ENCODE results near the gene SYNGR3.
"Not testable (repeated sequence)": the region's sequence is repeated elsewhere in the genome, so short reads cannot be mapped to it uniquely, and the experiment has no call there.

Gene SYNGR3

GRCh38 chr16:1958715-1959268 lies 31.0 kb upstream of the SYNGR3 start:
- Histone ChIP-seq H3K36me3 (ENCODE audit: control insufficient read depth, insufficient read depth, low read length) (no peaks in the 10 kb centered on the region), H2AFZ (peak overlapping the region; percentile 92), H3K4me2 (ENCODE audit: low read length) (peak overlapping the region; percentile 74), H3K9me3 (ENCODE audit: control insufficient read depth, low read length) (no peaks in the 10 kb centered on the region), H3K4me1 (peaks cover 10% of the 10 kb centered on the region), H3K4me3 (ENCODE audit: low read depth, low read length) (peak overlapping the region; percentile 91), H3K9ac (no peak overlapping the region), H3K79me2 (no peaks in the 10 kb centered on the region), H3K27me3 (ENCODE audit: control insufficient read depth, insufficient read depth, low read length) (no peaks in the 10 kb centered on the region), H3K27ac (peak overlapping the region; percentile 75)
- no peak for TF ChIP-seq CTCF (IDR thresholded peaks at IDR 0.05)

- H3K36me3 ChIP-seq (ENCODE audit: control insufficient read depth, insufficient read depth, low read length), result no peaks in the 10 kb centered on the region
- peaks cover 10% of the 10 kb centered on the region for H3K4me1 ChIP-seq
- no peaks in the 10 kb centered on the region for H3K27me3 ChIP-seq (ENCODE audit: control insufficient read depth, insufficient read depth, low read length)
- peak within 1 kb of the TSS; percentile 91 for H3K4me3 ChIP-seq (ENCODE audit: low read depth, low read length)
- peak within 1 kb of the TSS; percentile 75 for H3K4me2 ChIP-seq (ENCODE audit: low read length)
- H3K9me3 ChIP-seq (ENCODE audit: control insufficient read depth, low read length), result no peaks in the 10 kb centered on the region
- peak within 1 kb of the TSS; percentile 64 for H3K9ac ChIP-seq
- no peaks in the 10 kb centered on the region for H3K79me2 ChIP-seq
- peak within 1 kb of the TSS; percentile 92 for H2AFZ ChIP-seq
- TF ChIP-seq CTCF (IDR thresholded peaks at IDR 0.05), result peak; percentile 82
- H3K27ac ChIP-seq, result peak within 1 kb of the TSS; percentile 75
These were observed 30.3 kb upstream of the SYNGR3 start, which contains the start of gene NDUFB10 for GRCh38 chr16:1959269-1960039. Gene NDUFB10 (plus strand): TSS chr16:1959538. CDS start chr16:1959625, 87 bp downstream.

- peak overlapping the region; percentile 91 for H3K4me3 ChIP-seq (ENCODE audit: low read depth, low read length)
These were observed 28.8 kb upstream of the SYNGR3 start for GRCh38 chr16:1960665-1961630.

GRCh38 chr16:1961651-1962067 lies 28.1 kb upstream of the SYNGR3 start:
- TF ChIP-seq CTCF (IDR thresholded peaks at IDR 0.05), result no peak
- Histone ChIP-seq H3K9me3 (ENCODE audit: control insufficient read depth, low read length) (no peaks in the 10 kb centered on the region), H3K36me3 (ENCODE audit: control insufficient read depth, insufficient read depth, low read length) (no peaks in the 10 kb centered on the region), H3K27me3 (ENCODE audit: control insufficient read depth, insufficient read depth, low read length) (no peaks in the 10 kb centered on the region), H3K79me2 (no peaks in the 10 kb centered on the region), H3K9ac (no peak overlapping the region), H3K27ac (no peak overlapping the region), H2AFZ (no peak overlapping the region), H3K4me2 (ENCODE audit: low read length) (no peak overlapping the region), H3K4me1 (peaks cover 10% of the 10 kb centered on the region), H3K4me3 (ENCODE audit: low read depth, low read length) (no peak overlapping the region)

More at GRCh38 chr16:1960665-1961630, 28.8 kb upstream of the SYNGR3 start:
- Histone ChIP-seq H3K4me2 (ENCODE audit: low read length) (peak overlapping the region; percentile 75), H3K9ac (no peak overlapping the region), H3K27ac (no peak overlapping the region), H3K79me2 (no peaks in the 10 kb centered on the region), H3K36me3 (ENCODE audit: control insufficient read depth, insufficient read depth, low read length) (no peaks in the 10 kb centered on the region), H3K4me1 (peaks cover 10% of the 10 kb centered on the region), H3K27me3 (ENCODE audit: control insufficient read depth, insufficient read depth, low read length) (no peaks in the 10 kb centered on the region), H3K9me3 (ENCODE audit: control insufficient read depth, low read length) (no peaks in the 10 kb centered on the region), H2AFZ (no peak overlapping the region)
- TF ChIP-seq CTCF (IDR thresholded peaks at IDR 0.05), result no peak

DNA sequence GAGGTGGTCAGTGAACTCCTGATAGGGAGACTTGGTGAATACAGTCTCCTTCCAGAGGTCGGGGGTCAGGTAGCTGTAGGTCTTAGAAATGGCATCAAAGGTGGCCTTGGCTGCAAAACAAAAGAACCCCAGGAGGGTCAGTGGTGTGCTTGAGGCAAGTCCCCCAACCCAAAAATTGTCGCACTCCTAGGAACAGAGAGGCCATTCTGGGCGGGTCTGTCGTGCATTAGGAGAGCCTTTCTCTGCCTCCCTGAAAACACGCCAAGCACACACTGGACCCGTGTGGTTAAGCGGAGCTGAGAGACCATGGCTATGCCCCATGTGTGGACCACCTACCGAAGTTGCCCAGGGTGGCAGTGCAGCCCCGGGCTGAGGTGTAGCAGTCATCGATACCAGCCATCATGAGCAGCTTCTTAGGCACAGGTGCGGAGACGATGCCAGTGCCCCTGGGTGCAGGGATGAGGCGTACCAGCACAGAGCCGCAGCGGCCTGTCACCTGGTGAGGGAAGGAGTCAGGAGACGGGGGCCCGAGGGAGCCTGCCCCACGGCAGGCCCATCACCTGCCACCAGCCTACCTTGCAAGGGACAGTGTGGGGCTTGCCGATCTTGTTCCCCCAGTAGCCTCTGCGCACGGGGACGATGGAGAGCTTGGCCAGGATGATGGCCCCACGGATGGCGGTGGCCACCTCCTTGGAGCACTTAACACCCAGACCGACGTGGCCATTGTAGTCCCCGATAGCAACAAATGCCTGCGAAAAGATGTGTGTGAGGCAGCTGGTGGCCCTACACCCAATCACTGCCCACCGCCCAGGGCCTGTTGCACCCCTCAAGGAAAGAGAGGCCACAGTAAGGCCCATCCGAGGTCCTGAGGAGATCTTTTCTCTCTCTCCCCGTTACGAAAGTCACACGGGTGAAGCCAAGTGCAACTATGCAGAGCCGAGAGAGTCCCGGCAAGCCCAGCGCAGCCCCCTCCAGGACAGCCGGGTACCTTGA lies 27.3 kb upstream of the SYNGR3 start:
- H3K27me3 ChIP-seq (ENCODE audit: control insufficient read depth, insufficient read depth, low read length); H3K9me3 ChIP-seq (ENCODE audit: control insufficient read depth, low read length); H3K4me3 ChIP-seq (ENCODE audit: low read depth, low read length); H3K27ac ChIP-seq; H3K79me2 ChIP-seq; H2AFZ ChIP-seq; H3K4me2 ChIP-seq (ENCODE audit: low read length); H3K9ac ChIP-seq; H3K36me3 ChIP-seq (ENCODE audit: control insufficient read depth, insufficient read depth, low read length): not testable (repeated sequence)
- peaks cover 10% of the 10 kb centered on the region for H3K4me1 ChIP-seq

Measured in parathyroid adenoma (tissue), 2 donors.